K562 (cell line): ENCODE data around the gene SENP1.

Experiments
- GABPA ChIP-seq: fragments of 200-800 bp; sonication (Bioruptor generic); conservative IDR thresholded peaks from 2 replicates; pipeline ENCODE4 v1.6.1; 2016; ENCODE audit warnings: low read depth, missing genetic modification characterization, missing compliant biosample characterization
- TAF15 ChIP-seq: fragments of 200-400 bp; formaldehyde crosslinking; IDR thresholded peaks from 2 replicates; pipeline ENCODE4 v1.6.1; 2017; ENCODE audit warnings: mild to moderate bottlenecking, low read depth, low read length, moderate library complexity
- TFE3 ChIP-seq: fragments of 450-650 bp; formaldehyde crosslinking; IDR thresholded peaks from 2 replicates; pipeline ENCODE4 v1.4.0; 2020; ENCODE audit warnings: mild to moderate bottlenecking, mixed read lengths
- ZNF253 ChIP-seq: fragments of 250-450 bp; sonication (Bioruptor Pico); conservative IDR thresholded peaks from 2 replicates; pipeline ENCODE4 v1.6.1; 2021; ENCODE audit warnings: mild to moderate bottlenecking
- ZNF740 ChIP-seq, 3 experiments: fragments of 200-800 bp in 1 of 3; sonication (Bioruptor generic) in 1 of 3; sonication (generic) in 1 of 3; formaldehyde crosslinking in 1 of 3; IDR thresholded peaks; 2 replicates each; pipeline versions ENCODE4 v1.6.1 to v1.8.0; 2016 to 2022; ENCODE audit warnings: mild to moderate bottlenecking in 2 of 3, missing compliant biosample characterization in 2 of 3, missing genetic modification characterization in 2 of 3, missing genetic modification reagents in 1 of 3
- ZNF830 ChIP-seq: fragments of 250-450 bp; sonication (Bioruptor Pico); IDR thresholded peaks from 2 replicates; pipeline ENCODE4 v1.5.0; 2021; ENCODE audit warnings: mild to moderate bottlenecking

DNA sequence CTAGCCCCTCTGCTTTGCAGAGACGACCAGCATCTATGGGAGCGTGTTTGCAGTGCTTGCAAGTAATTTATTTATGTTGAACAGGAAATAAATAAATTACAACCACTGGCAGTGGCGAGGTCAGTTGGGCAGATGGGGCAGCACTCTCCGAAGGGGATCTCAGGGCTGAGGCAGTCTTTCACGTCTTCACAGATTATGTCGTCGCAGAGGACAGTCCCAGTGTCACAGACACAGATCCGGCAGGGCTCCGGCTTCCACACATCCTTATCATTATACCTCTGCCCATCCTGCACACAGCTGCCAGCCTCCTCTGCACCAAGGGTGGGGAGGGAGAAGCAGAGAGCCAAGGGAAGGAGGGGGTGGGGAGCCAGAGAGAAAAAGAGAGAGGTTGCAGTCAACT, 106.1 kb downstream of the SENP1 start:
- TF ChIP-seq TAF15 (no peak), ZNF253 (CRISPR knock-in tag) (no peak), ZNF830 (CRISPR knock-in tag) (no peak), TFE3 (CRISPR knock-in tag) (no peak), ZNF740 (CRISPR knock-in tag; IDR thresholded peaks at IDR 0.05) (no peak), ZNF740 (tag; IDR thresholded peaks at IDR 0.05) (no peak), GABPA (no peak)
